ACC112 (cell line): ENCODE results near the gene SLC4A5.

Experiments used
- H2AFZ ChIP-seq: fragments of 200-600 bp; sonication (generic); one replicate; pipeline ENCODE4 v1.6.0; 2017; ENCODE audit warnings: antibody characterized with exemption, low read length; ENCODE audit not compliant: unreplicated experiment
- H3K27ac ChIP-seq: fragments of 200-600 bp; sonication (generic); 2 replicates; pipeline ENCODE4 v1.5.1; 2014; ENCODE audit warnings: low read depth, mild to moderate bottlenecking, antibody characterized with exemption, low read length, moderate library complexity
- H3K27me3 ChIP-seq: fragments of 200-600 bp; sonication (generic); 2 replicates; pipeline ENCODE4 v1.6.1; 2014; ENCODE audit warnings: mild to moderate bottlenecking, antibody characterized with exemption, low read length, moderate library complexity, mixed read lengths; ENCODE audit not compliant: insufficient read depth
- H3K36me3 ChIP-seq: fragments of 200-600 bp; sonication (generic); 2 replicates; pipeline ENCODE4 v1.6.1; 2016; ENCODE audit warnings: mild to moderate bottlenecking, antibody characterized with exemption, low read length, moderate library complexity, mixed read lengths; ENCODE audit not compliant: insufficient read depth
- H3K4me1 ChIP-seq: fragments of 200-600 bp; sonication (generic); one replicate; pipeline ENCODE4 v1.6.1; 2016; ENCODE audit warnings: low read length, mixed read lengths; ENCODE audit not compliant: insufficient read depth, unreplicated experiment, control insufficient read depth
- H3K4me3 ChIP-seq: fragments of 200-600 bp; sonication (generic); 2 replicates; pipeline ENCODE4 v1.5.1; 2014; ENCODE audit warnings: mild to moderate bottlenecking, low read depth, low read length
- H3K79me2 ChIP-seq: fragments of 200-600 bp; sonication (generic); one replicate; pipeline ENCODE4 v1.6.0; 2016; ENCODE audit warnings: low read length; ENCODE audit not compliant: control insufficient read depth, unreplicated experiment, insufficient read depth

Gene SLC4A5

DNA sequence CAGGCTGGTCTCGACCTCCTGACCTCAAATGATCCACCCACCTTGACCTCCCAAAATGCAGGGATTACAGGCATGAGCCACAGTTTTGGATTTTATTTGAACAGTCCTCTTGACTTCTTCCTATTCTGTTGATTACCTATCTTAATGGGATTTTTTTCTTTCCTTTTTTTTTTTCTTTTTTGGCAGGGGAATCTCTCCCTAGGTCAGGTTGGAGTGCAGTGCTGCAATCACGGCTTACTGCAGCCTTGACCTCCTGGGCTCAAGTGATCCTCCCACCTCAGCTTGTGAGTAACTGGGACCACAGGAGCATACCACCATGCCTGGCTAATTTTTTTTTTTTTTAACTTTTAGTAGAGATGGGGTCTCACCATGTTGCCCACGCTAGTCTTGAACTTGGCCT is 142.0 kb downstream of the SLC4A5 start:
- no peaks in the 10 kb centered on the region for H3K36me3 ChIP-seq
- peak overlapping the region; percentile 92 for H3K27ac ChIP-seq
- peaks cover 70% of the 10 kb centered on the region for H3K79me2 ChIP-seq
- peaks cover 24% of the 10 kb centered on the region for H3K4me1 ChIP-seq
- H3K4me3 ChIP-seq, result peak overlapping the region; percentile 95
- no peak overlapping the region for H2AFZ ChIP-seq
- no peaks in the 10 kb centered on the region for H3K27me3 ChIP-seq

DNA sequence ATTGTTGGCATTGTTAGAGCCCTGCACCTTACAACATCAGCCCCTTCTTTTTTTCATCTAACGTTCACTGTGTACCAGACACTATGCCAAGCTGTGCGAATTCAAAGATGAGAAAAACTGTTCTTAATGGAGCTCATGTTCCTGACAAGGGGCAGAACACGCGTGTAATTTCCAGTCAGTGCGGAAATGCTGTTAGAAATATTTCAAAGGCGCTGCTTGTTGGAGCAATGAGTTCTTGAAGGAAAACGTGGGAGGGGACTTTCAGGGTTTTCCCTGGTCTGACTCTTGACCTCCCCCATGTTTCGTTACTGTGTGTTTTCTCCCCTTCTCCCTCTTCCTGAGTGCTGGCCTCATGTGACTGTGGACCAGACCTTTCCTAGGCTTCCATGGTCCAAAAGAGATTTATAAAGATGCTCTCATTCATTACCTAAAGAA is 143.3 kb downstream of the SLC4A5 start:
- no peaks in the 10 kb centered on the region for H3K27me3 ChIP-seq
- no peak overlapping the region for H2AFZ ChIP-seq
- peak overlapping the region; percentile 92 for H3K27ac ChIP-seq
- no peaks in the 10 kb centered on the region for H3K36me3 ChIP-seq
- H3K4me3 ChIP-seq, result peak overlapping the region; percentile 95
- peaks cover 12% of the 10 kb centered on the region for H3K4me1 ChIP-seq
- H3K79me2 ChIP-seq, result peaks cover 57% of the 10 kb centered on the region

DNA sequence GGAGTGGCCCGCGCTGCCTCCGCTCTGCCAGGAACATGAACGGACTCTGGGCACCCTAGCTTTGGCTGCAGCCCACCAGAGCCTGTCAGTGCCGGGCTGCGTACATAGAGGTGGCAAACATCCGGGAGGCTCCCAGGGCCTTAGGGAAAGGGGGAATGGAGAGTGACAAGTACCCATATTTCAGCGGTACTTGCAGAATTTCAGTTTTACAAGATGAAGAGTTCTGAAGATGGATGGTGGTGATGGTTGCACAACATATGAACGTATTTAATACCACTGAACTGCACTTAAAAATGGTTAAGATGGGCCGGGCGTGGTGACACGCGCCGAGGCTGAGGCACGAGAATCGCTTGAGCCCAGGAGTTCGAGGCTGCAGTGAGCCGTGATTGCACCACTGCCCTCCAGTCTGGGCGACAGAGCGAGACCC is 143.9 kb downstream of the SLC4A5 start:
- peaks cover 12% of the 10 kb centered on the region for H3K4me1 ChIP-seq
- peaks cover 51% of the 10 kb centered on the region for H3K79me2 ChIP-seq
- peak overlapping the region; percentile 92 for H3K27ac ChIP-seq
- H2AFZ ChIP-seq, result no peak overlapping the region
- peak overlapping the region; percentile 95 for H3K4me3 ChIP-seq
- no peaks in the 10 kb centered on the region for H3K27me3 ChIP-seq
- H3K36me3 ChIP-seq, result no peaks in the 10 kb centered on the region

DNA sequence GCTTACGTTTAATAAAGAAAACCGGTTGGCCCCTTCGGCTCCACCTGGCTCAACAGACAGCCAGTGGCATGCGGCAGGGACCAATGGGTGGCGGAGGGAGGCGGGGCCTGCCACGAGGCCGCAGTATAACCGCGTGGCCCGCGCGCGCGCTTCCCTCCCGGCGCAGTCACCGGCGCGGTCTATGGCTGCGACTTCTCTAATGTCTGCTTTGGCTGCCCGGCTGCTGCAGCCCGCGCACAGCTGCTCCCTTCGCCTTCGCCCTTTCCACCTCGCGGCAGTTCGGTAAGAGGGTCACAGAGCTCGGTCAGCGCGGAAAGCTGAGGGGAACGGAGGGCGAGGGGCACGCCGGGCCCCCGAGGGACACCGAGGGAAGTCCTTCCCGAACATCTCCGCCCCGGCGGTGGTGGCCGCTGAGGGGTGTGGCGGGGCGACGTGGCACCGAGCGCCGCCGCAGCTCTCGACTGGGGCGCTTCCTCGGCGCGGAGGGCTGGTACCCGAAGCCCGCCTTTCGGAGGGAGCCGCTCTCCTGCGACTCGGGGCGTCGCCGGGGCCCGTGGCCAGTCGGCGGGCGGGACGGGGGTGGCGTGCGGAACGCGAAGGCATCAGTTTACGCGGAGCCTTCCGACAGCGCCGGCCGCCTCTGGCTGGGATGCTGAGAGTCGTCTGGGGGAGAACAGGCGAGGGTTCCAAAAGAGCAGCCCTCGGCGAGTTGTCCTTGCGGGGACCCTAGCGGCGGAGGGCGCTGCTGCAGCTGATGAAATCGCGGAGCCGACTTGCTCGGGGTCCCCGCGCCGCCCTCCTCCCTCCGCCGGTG is 144.5 kb downstream of the SLC4A5 start, which contains the start of gene MTHFD2:
TSS of gene MTHFD2 (plus strand) at position 155 of the 814 bp plus-strand sequence. CDS start at position 182, 27 bp downstream.
- no peaks in the 10 kb centered on the region for H3K36me3 ChIP-seq
- H3K79me2 ChIP-seq, result peaks cover 45% of the 10 kb centered on the region
- H3K4me3 ChIP-seq, result peak within 1 kb of the TSS; percentile 95
- peak within 1 kb of the TSS; percentile 92 for H3K27ac ChIP-seq
- H2AFZ ChIP-seq, result peak within 1 kb of the TSS; percentile 49
- H3K4me1 ChIP-seq, result peaks cover 12% of the 10 kb centered on the region
- no peaks in the 10 kb centered on the region for H3K27me3 ChIP-seq

- Histone ChIP-seq H3K36me3 (no peaks in the 10 kb centered on the region), H3K4me3 (peak overlapping the region; percentile 95), H2AFZ (peak overlapping the region; percentile 49), H3K79me2 (peaks cover 40% of the 10 kb centered on the region), H3K27ac (peak overlapping the region; percentile 27), H3K4me1 (peaks cover 12% of the 10 kb centered on the region), H3K27me3 (no peaks in the 10 kb centered on the region)
Measured at GRCh38 chr2:74198023-74198460, 145.2 kb downstream of the SLC4A5 start.

GRCh38 chr2:74197049-74197448 is 146.2 kb downstream of the SLC4A5 start:
- Histone ChIP-seq H3K4me3 (no peak overlapping the region), H3K4me1 (peaks cover 12% of the 10 kb centered on the region), H3K79me2 (peaks cover 30% of the 10 kb centered on the region), H3K36me3 (no peaks in the 10 kb centered on the region), H2AFZ (no peak overlapping the region), H3K27ac (no peak overlapping the region), H3K27me3 (no peaks in the 10 kb centered on the region)

- Histone ChIP-seq H3K4me3 (no peak overlapping the region), H3K27ac (no peak overlapping the region), H3K4me1 (no peaks in the 10 kb centered on the region), H3K36me3 (no peaks in the 10 kb centered on the region), H3K79me2 (peaks cover 7% of the 10 kb centered on the region), H3K27me3 (no peaks in the 10 kb centered on the region), H2AFZ (no peak overlapping the region)
Measured at GRCh38 chr2:74194799-74195198, 148.4 kb downstream of the SLC4A5 start.

- H3K4me3 ChIP-seq, result no peak overlapping the region
- no peaks in the 10 kb centered on the region for H3K4me1 ChIP-seq
- H3K27me3 ChIP-seq, result no peaks in the 10 kb centered on the region
- no peaks in the 10 kb centered on the region for H3K79me2 ChIP-seq
- no peak overlapping the region for H2AFZ ChIP-seq
- no peaks in the 10 kb centered on the region for H3K36me3 ChIP-seq
- H3K27ac ChIP-seq, result no peak overlapping the region
Measured at GRCh38 chr2:74191596-74192380, 151.4 kb downstream of the SLC4A5 start.

- no peaks in the 10 kb centered on the region for H3K27me3 ChIP-seq
- no peaks in the 10 kb centered on the region for H3K79me2 ChIP-seq
- H3K36me3 ChIP-seq, result no peaks in the 10 kb centered on the region
- H3K4me3 ChIP-seq, result no peak overlapping the region
- H3K27ac ChIP-seq, result no peak overlapping the region
- no peak overlapping the region for H2AFZ ChIP-seq
- H3K4me1 ChIP-seq, result no peaks in the 10 kb centered on the region
Measured at GRCh38 chr2:74188696-74189095, 154.5 kb downstream of the SLC4A5 start.

DNA sequence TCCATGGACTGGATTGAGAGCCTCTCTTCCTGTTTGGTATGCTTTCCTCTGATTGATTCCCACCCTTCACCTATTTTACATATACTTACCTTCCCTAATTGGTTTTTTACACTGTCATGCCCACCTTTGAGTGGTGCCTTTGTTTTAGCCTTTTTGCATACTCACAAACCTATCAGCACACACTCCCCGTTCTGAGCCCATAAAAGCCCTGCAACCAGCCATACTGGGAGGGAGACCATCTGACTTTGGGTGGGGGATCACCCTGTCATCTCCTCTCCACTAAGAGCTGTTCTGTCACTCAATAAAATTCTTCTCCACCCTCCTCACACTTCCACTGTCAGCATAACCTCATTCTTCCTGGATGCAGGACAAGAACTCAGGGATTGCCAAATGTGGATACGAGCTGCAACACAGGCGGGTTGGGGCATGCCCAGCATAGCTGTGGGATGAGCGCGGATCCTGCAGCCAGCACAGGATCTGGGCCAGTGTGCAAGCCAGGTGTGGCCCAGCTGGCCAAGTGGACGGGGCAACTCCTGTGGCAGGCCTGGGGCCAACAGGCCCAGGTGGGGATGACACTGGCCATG is 155.1 kb downstream of the SLC4A5 start:
- Histone ChIP-seq H3K36me3 (no peaks in the 10 kb centered on the region), H3K27ac (no peak overlapping the region), H3K27me3 (no peaks in the 10 kb centered on the region), H3K4me3 (no peak overlapping the region), H2AFZ (no peak overlapping the region), H3K79me2 (no peaks in the 10 kb centered on the region), H3K4me1 (no peaks in the 10 kb centered on the region)
